HG02623 (cell line): ENCODE data around the gene RWDD4.

Source experiments
- ATAC-seq: cut with Tn5 transposase; IDR thresholded peaks from one replicate; pipeline ENCODE4 v1.9.1; 2021; ENCODE audit warnings: moderate library complexity; ENCODE audit not compliant: unreplicated experiment

The RWDD4 gene

GRCh38 chr4:183602557-183603027 is 56.4 kb downstream of the RWDD4 start:
- no peak for ATAC-seq

GRCh38 chr4:183601381-183601780 is 57.6 kb downstream of the RWDD4 start:
- ATAC-seq = no peak

GRCh38 chr4:183600189-183600685 is 58.7 kb downstream of the RWDD4 start:
- ATAC-seq = no peak

- ATAC-seq = peak; percentile 82
These were observed 59.3 kb downstream of the RWDD4 start for GRCh38 chr4:183599690-183600089.

DNA sequence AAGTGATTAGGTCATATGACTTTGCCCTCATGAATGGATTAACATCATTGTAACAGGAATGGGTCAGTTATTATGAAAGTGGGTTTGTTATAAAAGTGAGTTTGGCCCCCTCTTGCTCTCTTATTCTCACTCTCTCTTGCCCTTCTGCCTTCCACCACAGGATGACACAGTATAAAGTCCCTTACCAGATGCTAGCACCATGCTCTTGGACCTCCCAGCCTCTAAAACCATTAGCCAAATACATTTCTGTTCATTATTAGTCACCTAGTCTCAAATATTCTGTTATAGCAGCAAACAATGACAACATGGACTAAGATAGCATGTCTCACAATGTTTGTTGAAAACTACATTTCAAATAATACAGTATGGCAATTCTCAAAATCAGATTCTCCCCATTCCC is 59.7 kb downstream of the RWDD4 start:
- ATAC-seq = no peak

GRCh38 chr4:183596067-183596757 is 62.8 kb downstream of the RWDD4 start:
- no peak for ATAC-seq

GRCh38 chr4:183594823-183595222 is 64.2 kb downstream of the RWDD4 start:
- ATAC-seq = no peak

- no peak for ATAC-seq
These were observed 67.7 kb downstream of the RWDD4 start for GRCh38 chr4:183591301-183591700.
